HUES48 (cell line): ENCODE data around the gene MYMX.

Source experiments
- H3K27ac ChIP-seq: one replicate; pipeline ENCODE4 v1.7.0; 2013; ENCODE audit warnings: low read depth, low read length, inconsistent platforms
- H3K27me3 ChIP-seq: 2 replicates; pipeline ENCODE4 v1.6.1; 2013; ENCODE audit warnings: mild to moderate bottlenecking, low read length; ENCODE audit not compliant: control insufficient read depth, insufficient read depth
- H3K36me3 ChIP-seq: 2 replicates; pipeline ENCODE4 v1.6.1; 2013; ENCODE audit warnings: low read length; ENCODE audit not compliant: control insufficient read depth, insufficient read depth
- H3K4me1 ChIP-seq: 2 replicates; pipeline ENCODE4 v1.6.1; 2013; ENCODE audit warnings: mild to moderate bottlenecking, low read length; ENCODE audit not compliant: control insufficient read depth, insufficient read depth
- H3K4me3 ChIP-seq: 2 replicates; pipeline ENCODE4 v1.5.1; 2013; ENCODE audit warnings: mild to moderate bottlenecking, low read depth, low read length
- H3K9ac ChIP-seq: 2 replicates; pipeline ENCODE4 v1.6.1; 2013; ENCODE audit warnings: mild to moderate bottlenecking, low read depth, low read length, moderate library complexity
- H3K9me3 ChIP-seq: 2 replicates; pipeline ENCODE4 v1.6.1; 2013; ENCODE audit warnings: low read length; ENCODE audit not compliant: control insufficient read depth, insufficient read depth

Gene MYMX

DNA sequence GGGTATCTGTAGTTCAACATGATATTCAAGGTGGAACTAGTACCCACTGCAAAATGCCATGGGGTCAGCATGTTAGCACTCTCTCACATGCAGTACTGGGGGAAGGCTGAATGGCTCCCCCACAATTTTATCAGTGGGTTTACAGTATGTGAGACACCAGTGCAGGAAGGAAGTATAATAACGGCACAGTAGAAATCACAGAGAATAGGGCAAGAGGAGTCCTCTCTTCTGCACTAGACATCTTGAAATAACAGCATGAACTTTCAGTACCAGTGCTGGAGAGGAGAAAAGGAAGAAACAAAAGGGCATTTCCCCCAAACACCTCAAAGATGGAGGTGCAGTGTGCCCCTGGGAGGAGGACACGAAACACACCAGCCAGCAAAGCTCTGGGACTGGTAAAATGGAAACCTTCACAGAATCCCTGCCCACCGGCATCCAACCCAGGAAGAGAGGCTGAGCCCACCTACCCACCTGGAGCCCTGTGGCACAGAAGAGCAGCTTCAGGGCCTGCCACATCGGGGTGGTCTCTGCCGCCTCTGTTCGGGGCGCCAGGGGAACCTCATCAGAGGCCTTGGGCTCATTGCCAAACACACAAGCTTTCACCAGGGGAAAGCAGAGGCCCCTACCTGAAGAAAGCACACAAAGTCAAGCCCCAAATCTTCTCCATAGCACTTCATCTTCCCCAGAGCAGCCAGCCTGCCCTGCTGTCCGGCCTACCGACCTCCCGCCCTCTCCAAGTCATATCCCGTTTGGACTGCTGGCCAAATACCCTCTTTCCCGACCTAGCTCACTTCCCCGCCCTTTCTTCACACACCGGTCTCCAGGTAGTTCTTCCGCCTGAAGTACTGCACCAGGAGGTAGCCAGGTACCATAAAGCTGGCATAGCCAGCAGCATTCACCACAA lies 39.4 kb downstream of the MYMX start:
- Histone ChIP-seq H3K4me1 (0 out of 2 replicates have a peak, but pooled peaks cover 5% of the 10 kb centered on the region), H3K36me3 (peaks cover 71% of the 10 kb centered on the region), H3K4me3 (peak overlapping the region; percentile 71), H3K27me3 (no peaks in the 10 kb centered on the region), H3K27ac (peak overlapping the region; percentile 91), H3K9me3 (no peaks in the 10 kb centered on the region), H3K9ac (peak overlapping the region; percentile 80)

DNA sequence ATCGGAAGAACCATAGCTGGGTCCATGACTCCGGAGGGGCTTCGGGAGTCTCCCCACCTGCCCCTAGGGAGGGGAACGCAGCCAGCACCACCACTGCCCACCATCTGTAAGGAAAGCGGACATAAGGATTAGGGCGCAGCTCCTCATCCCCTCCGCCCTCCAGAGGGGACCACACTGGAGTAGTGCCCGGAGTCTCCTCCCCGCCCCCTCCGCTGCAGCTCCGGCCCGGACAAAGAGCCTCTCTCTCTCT lies 40.0 kb downstream of the MYMX start:
- 0 out of 2 replicates have a peak, but pooled peaks cover 5% of the 10 kb centered on the region for H3K4me1 ChIP-seq

DNA sequence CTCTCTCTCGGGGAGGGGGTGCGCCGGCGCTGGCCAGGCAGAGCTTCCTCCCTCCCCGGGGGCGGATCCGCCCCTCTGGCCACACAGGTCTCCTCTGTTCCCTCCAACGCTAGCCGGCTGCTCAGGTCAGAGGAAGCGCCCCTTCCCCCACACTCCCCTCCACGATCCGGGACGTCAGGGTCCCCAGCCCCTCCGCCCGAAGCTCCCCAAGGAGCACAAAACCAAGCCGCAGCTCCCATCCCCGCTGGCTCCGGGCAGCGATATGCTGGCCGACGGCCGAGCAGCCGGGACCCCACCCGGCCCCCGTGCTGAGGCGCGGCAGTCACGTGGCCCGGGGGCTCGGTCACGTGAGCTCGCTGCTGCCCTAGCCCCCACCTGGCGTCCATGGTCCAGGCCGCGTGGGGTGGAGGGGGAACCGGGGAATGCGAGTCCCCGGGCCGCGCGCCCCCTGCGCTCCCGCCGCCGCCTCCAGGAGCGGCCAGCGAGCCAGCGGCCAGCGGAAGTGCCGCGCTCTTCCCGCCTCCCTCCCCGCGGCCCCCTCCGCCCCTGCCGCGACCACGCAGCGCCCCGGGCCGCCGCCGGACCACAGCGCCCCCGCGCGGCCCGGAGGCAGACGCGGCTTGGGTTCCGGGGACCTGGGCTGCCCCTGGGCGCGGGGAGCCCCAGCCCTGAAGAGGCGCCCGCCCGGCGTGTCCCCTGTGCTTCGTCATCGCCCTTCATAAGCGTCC lies 40.5 kb downstream of the MYMX start, which contains the start of gene SLC35B2:
Gene SLC35B2 (minus strand): TSS at position 504 of the 728 bp plus-strand sequence. CDS start 118 bp downstream, at position 386.
- Histone ChIP-seq H3K9ac (peak within 1 kb of the TSS; percentile 80), H3K36me3 (peaks cover 60% of the 10 kb centered on the region), H3K4me3 (peak within 1 kb of the TSS; percentile 71), H3K9me3 (no peaks in the 10 kb centered on the region), H3K4me1 (0 out of 2 replicates have a peak, but pooled peaks cover 5% of the 10 kb centered on the region), H3K27me3 (no peaks in the 10 kb centered on the region), H3K27ac (peak within 1 kb of the TSS; percentile 91)

More for the DNA sequence above, 40.0 kb downstream of the MYMX start:
- Histone ChIP-seq H3K27ac (peak overlapping the region; percentile 91), H3K27me3 (no peaks in the 10 kb centered on the region), H3K4me3 (peak overlapping the region; percentile 71), H3K9me3 (no peaks in the 10 kb centered on the region), H3K9ac (peak overlapping the region; percentile 80), H3K36me3 (peaks cover 65% of the 10 kb centered on the region)

DNA sequence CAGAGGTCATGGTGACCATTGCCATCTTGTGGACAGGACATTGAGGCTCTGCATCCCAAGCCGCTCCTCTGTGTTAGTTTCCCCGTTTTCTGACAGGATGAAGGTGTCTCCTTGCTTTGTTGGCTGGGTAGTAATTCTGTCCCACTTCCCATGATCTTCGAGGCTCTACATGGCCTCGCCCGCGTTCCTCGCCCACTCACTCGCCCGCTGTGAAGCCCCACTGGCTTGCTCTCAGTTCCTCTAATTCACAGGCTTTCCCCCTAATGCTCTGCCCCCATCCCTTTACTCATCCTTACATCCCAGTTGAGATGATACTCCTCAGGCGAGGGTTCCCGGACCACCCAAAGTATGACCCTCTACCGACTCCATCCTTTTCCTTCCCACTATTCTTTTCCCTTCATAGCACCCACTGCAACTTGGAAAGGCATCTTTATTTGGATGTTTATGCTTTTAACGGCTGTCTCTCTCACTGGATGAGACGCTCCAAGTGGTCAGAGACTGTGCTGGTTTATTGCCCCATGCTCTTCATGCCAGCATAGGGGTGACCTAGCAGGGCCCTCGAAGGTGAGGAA lies 41.1 kb downstream of the MYMX start:
- H3K9ac ChIP-seq: peak overlapping the region; percentile 60; the same call in 1 of the 2 replicates
- H3K27me3 ChIP-seq: no peaks in the 10 kb centered on the region
- H3K4me3 ChIP-seq: peak overlapping the region; percentile 71
- H3K27ac ChIP-seq: peak overlapping the region; percentile 91
- H3K36me3 ChIP-seq: peaks cover 54% of the 10 kb centered on the region
- no peaks in the 10 kb centered on the region for H3K9me3 ChIP-seq
- peaks cover 5% of the 10 kb centered on the region; the same call in 1 of the 2 replicates for H3K4me1 ChIP-seq

DNA sequence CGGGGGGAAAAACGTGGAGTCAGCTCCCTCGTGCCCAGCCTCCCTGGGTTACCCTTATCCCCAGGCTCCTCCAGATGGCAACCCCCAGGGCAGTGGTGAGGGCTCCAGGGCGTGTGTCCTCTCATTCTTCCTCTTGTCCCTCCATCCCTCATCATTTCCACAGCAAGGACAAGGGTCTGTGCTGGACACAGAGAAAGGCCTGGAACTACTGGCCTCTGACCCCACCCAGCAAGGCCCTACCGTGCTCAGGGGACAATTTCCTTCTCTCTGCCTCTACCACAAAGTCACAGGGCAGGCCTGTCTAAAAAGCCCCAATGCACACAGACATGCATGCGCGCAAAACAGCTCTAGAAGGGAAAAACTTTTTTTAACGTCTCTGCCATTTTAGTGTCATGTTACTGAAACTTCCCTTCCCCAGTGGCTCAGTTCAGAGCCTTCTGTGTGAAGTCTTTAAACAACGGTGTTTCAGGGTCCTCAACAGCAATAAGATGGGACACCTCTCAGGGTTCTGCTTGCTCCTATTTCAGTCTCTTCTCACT lies 41.7 kb downstream of the MYMX start:
- no peaks in the 10 kb centered on the region for H3K27me3 ChIP-seq
- no peak overlapping the region for H3K27ac ChIP-seq
- H3K4me3 ChIP-seq: no peak overlapping the region
- H3K9ac ChIP-seq: no peak overlapping the region
- H3K36me3 ChIP-seq: peaks cover 48% of the 10 kb centered on the region
- peaks cover 7% of the 10 kb centered on the region; the same call in 1 of the 2 replicates for H3K4me1 ChIP-seq
- no peaks in the 10 kb centered on the region for H3K9me3 ChIP-seq

DNA sequence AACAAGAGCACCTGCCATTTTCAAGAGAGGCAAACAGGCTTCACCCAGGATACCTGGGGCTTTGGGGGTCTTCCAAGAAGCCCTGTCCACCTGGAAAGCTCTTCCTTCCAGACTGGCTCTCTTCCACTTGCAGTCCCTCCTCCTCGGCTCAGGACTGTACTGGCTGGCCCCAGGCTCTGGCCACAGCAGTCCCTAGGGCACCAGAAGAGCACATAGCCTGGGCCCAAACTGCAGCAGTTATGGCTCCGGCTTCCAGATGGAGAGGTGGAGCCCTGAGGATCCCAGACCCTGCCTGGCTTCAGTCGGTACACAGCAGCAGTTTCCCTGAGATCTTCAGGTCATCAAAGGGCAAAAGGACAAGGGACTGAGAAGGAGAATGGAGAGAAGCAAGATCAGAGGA lies 42.2 kb downstream of the MYMX start:
- Histone ChIP-seq H3K4me1 (peaks cover 13% of the 10 kb centered on the region; the same call in 1 of the 2 replicates), H3K4me3 (no peak overlapping the region), H3K36me3 (peaks cover 43% of the 10 kb centered on the region), H3K9me3 (no peaks in the 10 kb centered on the region), H3K27me3 (no peaks in the 10 kb centered on the region), H3K27ac (no peak overlapping the region), H3K9ac (no peak overlapping the region)

DNA sequence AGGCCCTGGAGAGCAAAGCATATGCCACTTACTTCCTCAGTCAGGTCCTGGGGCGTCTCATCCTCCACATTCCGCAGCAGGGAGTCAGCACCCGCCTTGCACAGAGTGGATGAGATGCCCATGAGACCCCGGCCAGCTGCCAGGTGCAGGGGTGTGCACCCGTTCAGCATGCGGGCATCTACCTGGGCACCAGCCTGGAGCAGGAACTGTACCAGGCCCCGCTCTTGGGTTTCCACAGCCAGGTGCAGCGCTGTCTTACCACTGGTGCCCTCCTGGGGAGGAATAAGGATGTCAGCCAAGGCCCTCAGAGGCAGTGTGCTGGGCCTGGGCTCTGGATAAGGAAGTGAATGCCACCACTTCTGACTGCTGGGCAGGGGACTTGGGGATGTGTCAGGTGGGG lies 43.3 kb downstream of the MYMX start:
- Histone ChIP-seq H3K4me3 (no peak overlapping the region), H3K9me3 (no peaks in the 10 kb centered on the region), H3K27me3 (peaks cover 4% of the 10 kb centered on the region; the same call in 1 of the 2 replicates), H3K9ac (no peak overlapping the region), H3K4me1 (peaks cover 20% of the 10 kb centered on the region), H3K27ac (no peak overlapping the region), H3K36me3 (peaks cover 32% of the 10 kb centered on the region)

DNA sequence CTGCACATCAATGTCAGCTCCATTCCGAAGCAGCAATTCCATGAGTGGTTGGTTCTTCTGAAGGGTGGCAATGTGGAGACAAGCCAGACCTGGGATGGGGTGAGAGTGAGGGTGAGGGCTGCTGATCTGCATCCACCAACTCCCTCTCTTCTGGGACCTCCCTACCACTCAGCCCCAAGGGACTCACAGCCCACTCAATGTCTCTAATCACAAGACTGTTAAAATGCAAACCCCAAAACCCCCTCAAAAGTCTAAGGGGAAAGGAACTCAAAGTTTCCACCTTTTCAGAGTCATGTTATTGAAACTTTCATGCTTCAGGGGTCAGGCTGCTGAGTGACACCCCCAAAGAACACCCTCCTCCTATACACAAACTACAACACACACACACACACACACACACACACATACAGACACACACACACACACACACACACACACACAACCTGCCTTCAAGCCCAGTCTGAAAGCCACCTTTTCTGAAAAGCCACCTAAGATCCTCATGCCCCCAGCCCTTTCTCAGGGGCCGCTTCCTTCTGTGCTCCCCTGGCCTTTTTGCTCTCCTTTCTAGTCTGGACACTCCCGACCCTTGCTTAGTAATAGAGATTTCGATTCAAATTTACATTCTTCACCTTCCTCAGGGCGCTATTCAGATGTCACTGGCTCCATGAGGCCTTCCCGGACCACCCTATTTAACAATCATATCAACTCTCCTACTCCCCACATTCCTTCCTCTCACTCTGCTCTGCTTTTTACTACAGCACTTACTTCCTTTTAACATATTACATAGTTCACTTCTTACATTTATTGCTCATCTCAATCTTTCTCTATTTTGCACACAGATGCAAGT lies 43.9 kb downstream of the MYMX start:
- peaks cover 26% of the 10 kb centered on the region; the same call in 1 of the 2 replicates for H3K36me3 ChIP-seq
- H3K27ac ChIP-seq: no peak overlapping the region
- no peak overlapping the region for H3K4me3 ChIP-seq
- H3K4me1 ChIP-seq: peaks cover 20% of the 10 kb centered on the region
- no peaks in the 10 kb centered on the region for H3K9me3 ChIP-seq
- H3K27me3 ChIP-seq: peaks cover 4% of the 10 kb centered on the region; the same call in 1 of the 2 replicates
- no peak overlapping the region for H3K9ac ChIP-seq

DNA sequence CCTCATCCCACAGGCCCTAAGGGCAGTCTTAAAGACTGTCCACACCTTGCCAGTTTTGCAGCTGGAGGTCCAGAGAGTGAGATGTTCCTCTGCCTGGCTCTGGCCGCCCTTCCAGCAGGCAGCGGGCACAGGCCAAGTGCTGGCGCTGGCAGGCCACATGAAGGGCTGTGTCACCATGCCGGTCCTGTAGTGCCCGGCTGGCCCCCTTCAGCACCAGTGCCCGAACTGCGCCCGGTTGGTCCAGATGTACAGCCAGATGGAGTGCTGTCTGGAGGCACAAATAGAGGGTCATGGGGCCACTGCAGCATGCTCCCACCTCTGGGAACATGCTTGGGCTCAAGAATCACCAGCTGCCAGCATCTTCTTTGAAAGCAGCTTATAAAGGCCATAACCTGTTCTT lies 44.9 kb downstream of the MYMX start:
- Histone ChIP-seq H3K4me1 (peaks cover 20% of the 10 kb centered on the region), H3K4me3 (no peak overlapping the region), H3K36me3 (peaks cover 23% of the 10 kb centered on the region; the same call in 1 of the 2 replicates), H3K9ac (no peak overlapping the region), H3K27me3 (peaks cover 4% of the 10 kb centered on the region; the same call in 1 of the 2 replicates), H3K27ac (no peak overlapping the region), H3K9me3 (no peaks in the 10 kb centered on the region)
